Measurements from ENCODE around the gene GPRC5C. TPM values are rescaled to one million over a fixed set of nuclear protein-coding genes. Genes with fewer than 3 reads are reported as not detected.
A peak's percentile ranks its signal among the peaks of the same experiment; 100 is the strongest.

The GPRC5C gene
- total and polyA plus RNA-seq, 9 of the 15 experiments (the other 6 are each of a cell fraction or from before 2014, with no cell fraction given): 0.28 to 9.0 (median 4.1) TPM

- TF ChIP-seq ZNF165 (CRISPR knock-in tag; IDR thresholded peaks at IDR 0.05; ENCODE audit: borderline replicate concordance): no peak
These were observed 19.3 kb upstream of the GPRC5C start (continued) for GRCh38 chr17:74412581-74412980.

- H3K79me2 ChIP-seq (ENCODE audit: control insufficient read depth, insufficient read depth, low read length): no peaks in the 10 kb centered on the region
- no peak overlapping the region for H3K4me2 ChIP-seq (ENCODE audit: insufficient read depth, low read length)
- no peak overlapping the region for H3K9ac ChIP-seq (ENCODE audit: insufficient read depth in 1 of 2, low read depth in 2 of 2, low read length in 2 of 2)
- CTCF ChIA-PET (ENCODE audit: low intra/inter-chr PET ratio): no interaction called here
- intact Hi-C loops (cut with micrococcal nuclease): no loop called here
- H3K9me3 ChIP-seq (replicated peaks; ENCODE audit: control insufficient read depth, insufficient read depth, low read depth, low read length): no peaks in the 10 kb centered on the region
- H4K20me1 ChIP-seq (replicated peaks; ENCODE audit: control insufficient read depth, insufficient read depth, low read length): 0 out of 2 replicates have a peak, but pooled peaks cover 4% of the 10 kb centered on the region
- no peaks in the 10 kb centered on the region for H3K9me1 ChIP-seq (ENCODE audit: control insufficient read depth, insufficient read depth, low read length)
- peaks cover 0 to 3% of the 10 kb centered on the region in 2 experiments; a peak in 1 of 5 replicates for H3K4me1 ChIP-seq (replicated peaks in 1 of 2; ENCODE audit: control insufficient read depth in 2 of 2, insufficient read depth in 2 of 2, low read length in 2 of 2)
- H3K36me3 ChIP-seq (ENCODE audit: control insufficient read depth, insufficient read depth, low read length): no peaks in the 10 kb centered on the region
- POLR2A ChIA-PET: interaction anchor here (1.4 kb wide), 1 partner anchor 30 kb away, joined by 4 read pairs; no protein-coding TSS in a partner anchor
- FAIRE-seq (no peak), ATAC-seq (no peak), DNase-seq (ENCODE audit: extremely low read depth in 1 of 4, low spot score in 3 of 4) (no peak)
- no TSS peak for BruUV-seq (replicated peaks)
- in situ Hi-C loops (cut with MboI): no loop called here
- no peak overlapping the region for H3K27ac ChIP-seq (ENCODE audit: extremely low read depth, low read depth, low read length)
- H3K4me3 ChIP-seq: no peak overlapping the region
- TF ChIP-seq KDM2B (CRISPR knock-in tag; IDR thresholded peaks at IDR 0.05) (no peak), NFIC (IDR thresholded peaks at IDR 0.05) (peak; percentile 30; the same call in 1 of the 2 replicates)
- H2AFZ ChIP-seq (ENCODE audit: low read depth, low read length): no peak overlapping the region
- 5% methylated on average over 7 of the region's 7 CpGs for WGBS (ENCODE audit: insufficient coverage, low coverage, missing lambda C conversion rate)
- peaks cover 17 to 45% of the 10 kb centered on the region in 2 experiments for H3K27me3 ChIP-seq (ENCODE audit: control insufficient read depth in 2 of 2, insufficient read depth in 2 of 2, low read length in 2 of 2)
These were observed 18.4 kb upstream of the GPRC5C start for GRCh38 chr17:74413491-74413890.

- Histone ChIP-seq H3K9me1 (ENCODE audit: control insufficient read depth, insufficient read depth, low read length) (no peaks in the 10 kb centered on the region), H3K27me3 (ENCODE audit: control insufficient read depth in 2 of 2, insufficient read depth in 2 of 2, low read length in 2 of 2) (peaks cover 17 to 45% of the 10 kb centered on the region in 2 experiments), H4K20me1 (replicated peaks; ENCODE audit: control insufficient read depth, insufficient read depth, low read length) (0 out of 2 replicates have a peak, but pooled peaks cover 4% of the 10 kb centered on the region), H3K4me1 (replicated peaks in 1 of 2; ENCODE audit: control insufficient read depth in 2 of 2, insufficient read depth in 2 of 2, low read length in 2 of 2) (peaks cover 5 to 6% of the 10 kb centered on the region in 2 experiments; a peak in 3 of 5 replicates), H2AFZ (ENCODE audit: low read depth, low read length) (no peak overlapping the region), H3K9ac (ENCODE audit: insufficient read depth in 1 of 2, low read depth in 2 of 2, low read length in 2 of 2) (no peak overlapping the region), H3K4me3 (no peak overlapping the region), H3K79me2 (ENCODE audit: control insufficient read depth, insufficient read depth, low read length) (no peaks in the 10 kb centered on the region), H3K27ac (ENCODE audit: extremely low read depth, low read depth, low read length) (no peak overlapping the region), H3K36me3 (ENCODE audit: control insufficient read depth, insufficient read depth, low read length) (no peaks in the 10 kb centered on the region), H3K9me3 (replicated peaks; ENCODE audit: control insufficient read depth, insufficient read depth, low read depth, low read length) (no peaks in the 10 kb centered on the region), H3K4me2 (ENCODE audit: insufficient read depth, low read length) (no peak overlapping the region)
- no peak for ATAC-seq
- CTCF ChIA-PET (ENCODE audit: low intra/inter-chr PET ratio): no interaction called here
- POLR2A ChIA-PET: interaction anchor here (0.7 to 1.4 kb wide), 2 partner anchors 11 to 29 kb away, joined by 3 to 4 read pairs; no protein-coding TSS in a partner anchor
- 12% methylated on average over 3 of the region's 3 CpGs for WGBS (ENCODE audit: insufficient coverage, low coverage, missing lambda C conversion rate)
- intact Hi-C loops (cut with micrococcal nuclease) (no loop called here), in situ Hi-C loops (cut with MboI) (no loop called here)
- no TSS peak for BruUV-seq (replicated peaks)
- TF ChIP-seq SRF (CRISPR knock-in tag; IDR thresholded peaks at IDR 0.05): 0 out of 4 replicates have a peak, but pooled peaks of 1 of the 2 experiments have one; percentile 24
- TF ChIP-seq FOXA3 (CRISPR knock-in tag; conservative IDR thresholded peaks at IDR 0.05 in 1 of 2, IDR thresholded peaks at IDR 0.05 in 1 of 2): 0 out of 4 replicates have a peak, but pooled peaks of 1 of the 2 experiments have one; percentile 30
- 0 out of 2 replicates have a peak, but pooled peaks have one; percentile 30 for TF ChIP-seq ZNF766 (CRISPR knock-in tag; conservative IDR thresholded peaks at IDR 0.05)
- TF ChIP-seq FOSL1 (tag; conservative IDR thresholded peaks at IDR 0.05): peak; percentile 51
- no peak for TF ChIP-seq NR2C2 (CRISPR knock-in tag; IDR thresholded peaks at IDR 0.05)
- 0 out of 2 replicates have a peak, but pooled peaks have one; percentile 25 for TF ChIP-seq NR2C2 (tag; IDR thresholded peaks at IDR 0.05)
- TF ChIP-seq GTF2F1 (IDR thresholded peaks at IDR 0.05; ENCODE audit: low read depth, low read length): no peak
- TF ChIP-seq ATF7 (IDR thresholded peaks at IDR 0.05): peak; percentile 63
- no peak for TF ChIP-seq CEBPB (tag; IDR thresholded peaks at IDR 0.05)
- TF ChIP-seq ATF3 (IDR thresholded peaks at IDR 0.05): peak; percentile 72
- no peak for TF ChIP-seq ATF3 (CRISPR knock-in tag; conservative IDR thresholded peaks at IDR 0.05)
- FAIRE-seq: no peak
- no peak for DNase-seq (ENCODE audit: extremely low read depth in 1 of 4, low spot score in 3 of 4)
These were observed 17.4 kb upstream of the GPRC5C start for GRCh38 chr17:74414510-74414909.
